ENCODE results near the gene DTX1.

The DTX1 gene

DNA sequence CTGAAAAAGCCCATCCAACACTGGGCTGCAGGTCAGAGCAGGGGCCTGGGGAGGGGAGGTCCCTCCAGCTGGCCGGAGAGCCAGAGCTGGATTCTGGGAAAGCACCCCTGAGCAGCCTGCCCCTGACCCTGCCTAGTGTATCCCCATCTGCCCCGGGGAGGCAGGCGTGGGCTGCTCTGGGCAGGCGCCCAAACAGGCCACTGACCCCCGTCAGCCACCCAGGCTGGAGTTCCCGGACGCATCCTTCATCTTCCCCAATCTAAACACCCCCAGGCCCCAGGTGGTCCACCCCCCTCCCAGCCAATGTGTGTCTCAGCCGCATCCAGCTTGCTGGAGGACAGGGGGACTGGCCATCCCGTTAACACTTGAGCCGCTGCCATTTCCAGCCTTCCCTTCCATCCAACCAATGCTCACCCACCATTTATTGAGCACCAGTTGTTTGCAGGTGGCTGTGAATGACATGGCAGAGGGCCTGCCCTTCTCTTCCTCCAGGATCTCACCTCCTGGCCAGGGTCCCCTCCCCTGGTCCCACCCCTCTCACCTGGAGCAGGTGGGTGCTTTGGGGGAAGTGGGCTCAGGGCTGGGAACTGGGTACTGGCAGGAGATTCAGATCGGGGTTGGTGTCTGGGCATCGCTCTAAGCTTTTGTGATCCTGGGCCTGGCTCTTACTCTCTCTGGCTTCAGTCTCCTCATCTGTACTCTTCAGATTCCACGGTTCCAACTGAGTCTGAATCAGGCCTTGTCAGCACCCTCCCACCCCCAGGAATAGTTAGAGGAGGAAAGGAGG lies 743 bp upstream of the DTX1 start:
- DNase-seq: no peak

DNA sequence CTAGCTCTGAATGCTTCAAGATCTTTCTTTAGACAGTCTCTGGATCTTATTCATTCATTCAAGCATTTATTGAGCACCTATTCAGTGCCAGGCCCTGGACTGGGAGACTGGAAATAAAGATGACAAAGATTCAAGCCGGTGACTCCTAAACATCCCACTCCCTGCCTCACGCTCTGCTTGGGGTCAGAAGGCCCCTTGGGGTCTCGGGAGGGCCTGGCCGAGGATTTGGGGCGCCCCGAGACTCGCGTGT lies 224 bp upstream of the DTX1 start:
- no peak for DNase-seq

DNA sequence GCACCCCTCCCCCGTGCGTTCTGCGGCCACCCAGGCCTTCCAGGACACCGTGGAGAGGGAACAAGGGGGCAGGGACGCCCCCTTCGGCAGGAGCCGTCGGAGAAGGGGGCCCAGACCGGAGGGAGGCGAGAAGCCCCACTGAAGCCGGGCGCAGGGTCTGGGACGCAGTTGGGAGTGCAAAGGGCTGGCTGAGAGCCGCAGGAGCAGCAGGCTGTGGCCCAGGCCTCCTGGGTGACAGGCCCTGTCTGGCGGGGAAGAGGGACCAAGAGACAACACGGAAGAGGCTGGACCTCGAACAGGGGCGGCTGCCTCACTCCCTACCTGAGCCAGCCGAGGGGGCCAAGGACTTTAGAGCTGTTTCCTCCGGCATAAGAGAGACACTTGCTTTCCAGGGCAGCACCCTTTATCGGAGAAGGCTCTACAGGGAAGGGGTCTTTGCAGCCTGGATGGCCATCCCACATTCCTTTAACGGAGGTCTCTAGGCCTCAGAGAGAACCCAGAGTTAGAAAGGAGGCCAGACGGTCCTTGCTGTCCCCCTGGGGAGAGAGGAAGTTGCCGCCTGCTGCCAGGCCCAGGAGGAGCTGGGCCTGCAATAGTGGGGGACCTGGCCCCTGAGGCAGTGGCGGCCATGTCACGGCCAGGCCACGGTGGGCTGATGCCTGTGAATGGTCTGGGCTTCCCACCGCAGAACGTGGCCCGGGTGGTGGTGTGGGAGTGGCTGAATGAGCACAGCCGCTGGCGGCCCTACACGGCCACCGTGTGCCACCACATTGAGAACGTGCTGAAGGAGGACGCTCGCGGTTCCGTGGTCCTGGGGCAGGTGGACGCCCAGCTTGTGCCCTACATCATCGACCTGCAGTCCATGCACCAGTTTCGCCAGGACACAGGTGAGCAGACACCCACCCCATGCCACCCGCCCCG lies 1.3 kb downstream of the DTX1 start:
- no peak for DNase-seq

DNA sequence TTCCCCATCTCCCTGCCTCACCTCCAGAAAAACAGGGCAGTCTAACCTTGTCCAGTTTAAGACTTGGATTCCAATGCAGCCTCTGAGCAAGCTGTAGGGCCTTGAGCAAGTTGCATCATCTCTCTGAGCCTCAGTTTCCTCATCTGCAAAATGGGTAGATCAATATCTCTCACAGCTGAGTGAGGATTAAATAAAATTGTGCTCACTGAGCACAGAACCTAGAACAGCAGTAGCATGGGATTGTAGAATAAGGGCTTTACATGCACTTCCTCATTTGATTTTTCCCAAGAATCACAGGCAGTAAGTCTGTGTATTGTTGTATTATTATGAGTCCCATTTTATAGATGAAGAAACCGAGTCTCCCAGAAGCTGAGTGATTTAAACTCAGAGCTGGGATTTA lies 2.0 kb downstream of the DTX1 start:
- no peak for DNase-seq

DNA sequence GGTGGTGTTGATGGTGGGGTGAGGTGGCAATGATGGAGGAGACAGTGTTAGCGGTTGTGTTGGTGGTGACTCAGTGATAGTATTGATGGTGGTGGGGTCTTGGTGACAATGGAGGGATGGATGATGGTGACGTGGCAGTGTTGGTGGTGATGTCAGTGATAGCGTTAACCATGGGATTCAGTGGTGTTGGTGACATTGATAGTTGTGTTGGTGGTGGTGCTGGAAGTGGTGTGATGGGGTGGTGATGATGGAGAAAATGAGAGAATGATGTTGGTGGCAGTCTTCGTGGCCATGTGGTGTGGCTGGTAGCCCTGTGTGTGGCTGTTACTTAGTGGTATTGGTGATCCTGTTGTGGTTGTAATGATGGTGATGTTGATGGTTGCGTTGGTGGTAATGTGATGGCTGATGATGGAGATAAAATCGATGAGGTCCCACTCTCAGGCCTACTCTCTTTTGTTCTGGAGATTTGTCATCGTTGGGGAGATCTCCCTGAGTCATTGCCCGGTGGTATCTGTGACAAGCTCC lies 2.6 kb downstream of the DTX1 start:
- DNase-seq: no peak

- no peak for DNase-seq
These were observed 3.9 kb downstream of the DTX1 start for GRCh38 chr12:113060336-113060960.

GRCh38 chr12:113061061-113061694 lies 4.6 kb downstream of the DTX1 start:
- DNase-seq: no peak

DNA sequence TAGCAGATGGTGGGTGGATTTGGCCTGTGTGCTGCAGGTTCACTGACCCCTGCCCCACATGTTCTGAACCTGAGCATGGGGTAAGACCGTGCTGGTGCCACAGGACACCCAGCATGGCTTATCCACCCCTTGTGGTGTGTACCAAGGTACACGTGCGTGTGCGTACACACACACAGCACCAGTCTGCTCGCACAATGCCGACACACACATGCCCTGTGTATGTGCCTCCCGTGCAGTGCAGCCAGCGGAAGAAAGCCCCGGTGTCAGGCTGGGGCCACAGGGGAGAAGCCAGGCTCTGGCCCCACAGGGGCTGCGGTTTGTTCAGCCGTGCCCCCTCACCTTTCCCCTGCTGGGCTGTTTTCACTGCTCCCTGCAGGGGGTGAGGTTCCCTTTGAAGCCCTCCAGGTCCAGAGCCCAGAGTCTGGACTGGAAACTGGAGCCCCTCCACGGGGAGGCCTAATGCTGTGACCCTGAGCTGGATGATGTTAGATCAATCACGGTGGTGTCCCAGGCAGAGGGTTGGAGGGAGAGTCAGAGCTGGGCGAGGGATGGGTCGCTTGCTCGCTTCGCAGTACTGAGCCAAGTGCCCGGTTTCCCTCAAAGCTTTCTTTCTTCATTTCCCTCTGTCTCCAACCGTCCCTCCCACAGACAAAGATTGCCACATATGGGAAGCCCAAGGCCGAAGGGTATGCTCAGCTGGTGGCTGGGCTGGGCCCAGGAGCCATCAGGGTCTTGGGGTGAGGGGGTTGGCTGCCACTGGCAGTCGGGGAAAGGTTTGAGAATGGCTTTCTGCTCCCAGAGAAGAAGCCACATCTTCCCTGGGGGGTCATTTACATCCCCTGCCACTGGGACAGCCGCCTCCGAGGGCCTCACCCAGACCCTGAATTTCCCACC lies 6.2 kb downstream of the DTX1 start:
- DNase-seq: no peak

DNA sequence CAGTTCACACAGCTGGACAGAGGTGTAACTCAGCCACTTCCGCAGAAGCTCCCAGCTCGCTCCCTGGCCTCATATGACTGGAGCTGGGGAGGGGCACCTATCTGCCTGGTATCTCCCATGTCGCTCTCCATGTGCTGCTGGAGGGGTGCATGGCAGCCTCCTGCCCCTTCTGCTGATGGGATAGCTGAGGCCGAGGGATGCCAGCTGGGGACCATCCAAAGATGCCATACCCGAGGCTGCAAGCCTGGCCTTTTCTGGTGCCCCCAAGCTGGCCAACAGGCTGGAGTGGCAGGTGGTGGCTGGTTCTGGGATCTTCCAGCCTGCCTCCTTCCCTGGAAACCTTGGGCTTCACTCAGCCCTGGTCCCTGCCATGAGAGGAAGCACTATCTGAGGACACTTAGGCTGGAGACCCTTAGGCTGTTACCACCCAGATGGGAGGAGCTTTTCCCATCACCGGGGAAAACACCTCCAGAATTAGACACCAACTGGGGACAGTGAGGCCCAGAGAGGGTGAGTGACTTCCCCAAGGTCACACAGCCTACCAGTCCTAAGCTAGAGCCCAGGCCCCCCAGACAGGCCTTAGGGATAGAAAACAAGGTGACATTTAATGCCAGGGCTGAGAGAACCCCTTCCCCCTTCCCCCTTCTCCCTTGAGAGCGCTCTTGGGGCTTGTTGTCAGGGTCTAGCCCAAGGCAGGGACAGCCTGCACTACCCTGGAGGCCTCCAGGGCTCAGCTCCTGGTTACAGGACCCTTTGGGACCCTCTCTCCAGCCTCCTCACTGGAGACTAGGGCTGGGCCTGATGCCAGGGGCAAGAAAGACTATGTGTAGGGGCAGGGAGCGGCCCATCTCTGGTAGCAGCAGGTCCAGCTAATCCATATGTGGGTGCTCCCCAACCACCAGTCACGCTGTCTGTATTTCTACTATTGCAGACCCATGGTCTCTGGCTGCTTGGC lies 7.1 kb downstream of the DTX1 start:
- DNase-seq: no peak

DNA sequence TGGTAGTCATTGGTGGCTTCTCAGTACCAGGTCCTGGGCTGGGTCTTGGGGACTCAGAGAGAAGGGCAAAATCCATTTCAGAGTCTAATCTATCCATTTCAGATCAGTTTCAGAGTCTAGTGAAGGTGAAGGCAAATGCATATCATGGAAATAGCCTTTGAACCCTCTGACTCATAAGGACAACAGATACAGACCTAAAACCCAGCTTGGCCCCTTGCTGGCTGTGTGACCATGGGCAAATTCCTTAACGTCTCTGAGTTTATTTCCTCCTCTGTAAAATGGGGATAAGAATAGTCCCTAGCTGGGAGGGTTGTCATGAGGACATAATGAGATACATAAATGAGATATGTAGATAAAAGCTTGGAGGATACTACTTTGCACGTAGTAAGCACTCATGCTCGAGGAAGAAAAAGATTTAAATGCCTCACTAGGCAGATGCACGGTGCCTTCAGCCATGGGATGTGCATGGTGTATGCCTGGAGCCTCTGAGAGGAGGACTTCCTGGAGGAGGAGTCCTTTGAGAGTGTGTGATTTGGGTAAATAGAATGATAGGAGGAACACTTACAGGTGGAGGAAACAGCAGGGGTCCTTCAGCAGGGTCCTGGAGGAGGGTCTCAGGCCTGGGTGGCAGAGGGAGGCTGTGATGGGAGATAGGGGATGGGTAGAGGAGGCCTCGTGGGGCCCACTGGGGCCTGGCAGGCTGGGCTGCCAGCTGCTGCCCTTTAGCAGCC lies 8.0 kb downstream of the DTX1 start:
- DNase-seq: no peak

DNA sequence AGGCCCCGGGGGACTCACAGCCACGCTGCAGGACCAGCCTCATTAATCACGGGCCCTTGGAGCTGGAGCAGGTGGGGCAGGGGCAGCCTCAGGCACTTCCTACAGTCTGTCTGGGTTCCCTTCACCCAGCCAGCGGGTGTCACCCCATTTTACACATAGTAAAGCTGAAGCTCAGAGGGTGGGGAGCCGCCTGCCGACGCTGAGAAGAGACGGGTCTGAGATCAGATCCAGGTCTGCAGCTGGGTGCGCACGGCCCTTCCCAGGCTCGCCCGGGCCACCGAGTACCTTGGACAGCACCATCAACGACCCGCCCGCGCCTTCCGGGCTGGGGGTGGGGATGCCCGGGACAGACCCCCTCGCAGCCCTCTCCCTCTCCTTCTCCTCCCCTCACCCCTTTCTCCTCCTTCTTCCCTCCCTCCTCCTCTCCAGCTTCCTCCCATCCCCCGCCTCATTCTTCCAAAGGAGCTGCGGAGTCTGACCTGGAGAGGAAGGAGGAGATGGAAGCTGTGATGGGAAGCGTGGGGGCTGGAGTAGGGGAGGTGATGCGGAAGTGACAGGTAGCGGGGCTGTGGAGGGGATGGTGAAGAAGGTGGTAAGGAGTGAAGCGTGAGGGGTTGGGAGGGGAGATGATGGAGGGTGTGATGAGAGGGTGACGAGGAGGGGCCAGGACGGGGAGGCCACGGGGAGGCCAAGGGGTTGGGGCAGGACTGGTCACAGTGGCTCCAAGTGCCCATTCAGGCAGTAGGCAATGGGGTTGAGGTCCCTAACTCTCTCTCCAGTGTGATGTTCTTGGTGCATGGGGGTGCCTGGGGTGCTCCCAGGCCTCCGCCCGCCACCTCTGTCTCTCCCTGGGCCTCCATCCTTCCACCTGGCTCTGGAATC lies 8.8 kb downstream of the DTX1 start:
- DNase-seq: peak; percentile 36

DNA sequence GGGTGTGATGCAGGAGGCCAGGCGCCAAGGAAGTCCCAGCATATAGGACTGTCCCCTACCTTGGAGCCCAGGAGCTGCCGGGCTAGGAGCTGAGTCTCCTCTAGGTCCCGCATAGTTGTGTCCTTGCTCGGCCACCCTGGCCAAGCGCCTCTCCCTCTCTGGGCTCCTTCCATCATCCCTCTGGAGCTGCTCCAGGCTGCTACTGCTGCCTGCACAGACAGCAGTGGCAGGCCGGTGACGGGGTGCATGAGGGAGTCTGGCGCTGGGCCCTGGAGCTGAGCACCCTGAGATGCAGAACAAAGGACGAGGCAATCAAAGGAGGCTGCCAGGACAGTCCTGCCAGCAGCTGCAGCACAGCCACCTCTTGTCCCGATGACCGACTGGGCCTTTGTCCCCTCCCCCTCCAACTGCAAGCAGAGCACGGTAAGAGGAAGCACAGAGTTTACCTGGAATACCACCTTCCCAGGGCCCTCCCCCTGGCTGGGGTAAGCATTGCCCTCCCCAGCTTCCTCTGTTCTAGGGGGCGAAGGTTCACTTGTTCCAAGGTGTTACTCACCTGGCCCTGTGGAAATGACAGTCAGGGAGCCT lies 10.4 kb downstream of the DTX1 start:
- DNase-seq: no peak

DNA sequence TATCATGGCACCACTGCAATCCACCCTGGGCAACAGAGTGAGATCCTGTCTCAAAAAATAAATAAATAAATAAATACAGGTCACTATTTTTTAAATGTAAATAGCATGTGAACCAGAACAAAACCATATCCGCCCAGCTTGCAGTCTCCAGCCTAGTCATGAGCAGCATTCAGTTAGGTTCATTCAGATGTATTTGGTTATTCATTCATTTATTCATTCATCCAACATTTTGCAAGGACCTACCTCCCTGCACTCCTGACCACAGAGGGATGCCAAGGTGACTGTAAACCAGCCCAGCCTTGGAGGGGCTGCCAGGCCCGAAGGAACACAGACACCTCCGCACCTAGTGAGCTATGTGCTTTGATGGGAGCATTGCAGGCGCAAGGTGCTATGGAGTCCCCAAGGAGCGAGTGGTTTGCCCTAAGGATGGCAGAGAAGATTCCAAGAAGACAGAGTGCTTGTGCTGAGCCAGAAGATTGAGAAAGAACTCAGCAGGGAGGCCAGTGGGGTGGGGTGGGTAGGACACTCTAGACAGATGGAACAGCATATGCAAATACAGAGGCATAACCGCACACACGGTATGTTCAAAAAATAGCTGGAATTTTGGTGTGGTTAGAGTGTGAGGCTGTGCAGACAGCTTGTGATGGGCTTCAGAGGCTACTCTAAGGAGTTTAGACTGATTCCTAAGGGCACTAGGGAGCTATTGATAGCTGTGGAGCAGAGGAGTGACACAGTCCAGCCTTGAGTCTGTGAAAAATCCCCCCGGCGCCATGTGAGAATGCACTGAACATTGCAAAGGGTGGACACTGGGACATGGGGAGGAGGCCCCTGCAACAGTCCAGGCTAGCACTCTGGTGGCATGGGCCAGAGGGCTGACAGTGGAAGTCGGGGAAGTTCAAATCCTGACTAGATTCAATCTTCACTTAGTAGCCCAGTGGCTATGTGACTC lies 11.7 kb downstream of the DTX1 start:
- DNase-seq: no peak

DNA sequence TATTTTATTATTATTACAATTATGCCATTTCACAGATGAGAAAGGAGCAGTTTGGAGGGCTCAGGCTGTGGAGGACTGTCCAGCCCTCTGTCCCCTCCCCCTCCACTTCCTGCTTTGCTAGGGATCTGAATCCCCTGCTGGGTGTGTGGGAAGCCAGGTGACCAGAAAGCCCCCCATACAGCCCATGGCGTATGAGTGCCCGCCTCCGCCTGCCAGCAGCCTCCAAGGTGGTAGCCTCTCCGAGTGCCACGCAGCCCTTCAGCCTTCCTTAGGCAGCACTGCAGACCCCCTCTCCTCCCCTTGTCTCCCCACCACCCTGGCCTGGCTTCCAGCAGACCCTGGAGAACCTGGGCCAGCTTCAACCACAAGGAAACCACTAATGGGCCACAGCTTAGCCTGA lies 12.6 kb downstream of the DTX1 start:
- DNase-seq: no peak

DNA sequence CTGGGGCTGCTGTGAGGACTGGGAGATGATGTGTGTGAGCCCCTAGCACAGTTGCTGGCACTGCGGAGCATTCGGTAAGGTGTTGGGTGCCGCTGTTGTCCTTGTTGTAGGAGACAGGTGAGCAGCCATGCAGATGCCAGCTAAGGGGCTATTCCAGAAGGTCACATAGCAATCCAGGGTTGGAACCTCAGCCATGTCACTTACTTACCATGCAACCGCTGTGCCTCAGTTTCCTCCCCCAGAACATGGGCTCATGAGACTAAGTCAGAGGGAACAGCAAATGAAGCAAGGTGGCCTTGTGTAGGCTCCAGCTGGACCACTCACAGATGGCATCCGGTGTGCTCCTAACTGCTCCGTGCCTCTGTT lies 13.2 kb downstream of the DTX1 start:
- no peak for DNase-seq

DNA sequence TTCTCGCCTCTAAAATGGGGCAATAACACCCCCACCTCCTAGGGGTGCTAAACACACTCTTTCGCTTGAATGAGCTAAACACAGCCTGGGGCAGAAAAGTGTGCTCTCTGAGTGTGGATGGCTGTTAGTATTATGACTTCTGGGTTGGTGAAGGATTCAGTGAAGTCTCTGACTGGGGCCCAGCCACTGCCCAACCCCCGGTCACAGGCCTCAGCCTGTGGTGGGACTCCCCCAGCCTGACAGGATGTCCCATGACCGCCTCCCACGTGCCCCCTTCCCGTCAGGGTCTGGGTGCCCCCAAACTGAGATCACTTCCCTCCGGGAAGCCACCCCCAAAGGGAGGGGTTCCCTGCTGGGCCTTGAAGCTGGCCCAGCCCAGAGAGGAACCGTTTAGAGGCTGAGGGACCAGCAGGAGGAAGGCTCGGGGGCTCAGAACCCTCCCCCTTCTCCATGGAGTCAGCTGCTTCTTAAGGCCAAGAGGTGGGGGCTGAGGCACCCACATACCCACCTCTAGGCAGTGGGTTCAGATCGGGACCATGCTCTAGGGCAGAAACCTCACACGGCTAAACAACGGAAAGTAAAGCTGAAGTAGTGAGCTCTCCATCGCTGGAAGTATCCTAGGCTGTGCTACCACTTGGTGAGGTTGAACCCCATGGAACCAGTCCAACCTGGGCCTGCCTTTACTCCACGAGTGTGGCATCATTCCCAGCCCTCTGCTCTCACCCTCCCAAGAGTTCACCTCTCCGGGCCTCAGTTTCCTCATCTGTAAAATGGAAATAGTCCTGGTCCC lies 13.8 kb downstream of the DTX1 start:
- DNase-seq: no peak
